Panc1 (cell line): Measurements from ENCODE around the gene LDLRAD4.

Experiments used
- CTCF ChIP-seq: fragments of 450-650 bp; IDR thresholded peaks from 2 replicates; pipeline ENCODE4 v1.5.1; 2017; ENCODE audit warnings: mild to moderate bottlenecking
- POLR2AphosphoS5 ChIP-seq: IDR thresholded peaks from 2 replicates; pipeline ENCODE4 v1.6.1; 2012; ENCODE audit warnings: mild to moderate bottlenecking, low read depth, low read length, moderate library complexity
- REST ChIP-seq, 2 experiments: IDR thresholded peaks; 2 replicates each; pipeline ENCODE4 v1.6.1; 2011 to 2012; ENCODE audit warnings: low read depth in 2 of 2, control low read depth in 1 of 2, low read length in 1 of 2, mild to moderate bottlenecking in 1 of 2, moderate library complexity in 1 of 2; ENCODE audit not compliant: insufficient read depth in 1 of 2
- SIN3A ChIP-seq: IDR thresholded peaks from 2 replicates; pipeline ENCODE4 v1.6.1; 2012; ENCODE audit warnings: low read depth, mild to moderate bottlenecking, low read length, moderate library complexity, borderline replicate concordance; ENCODE audit not compliant: insufficient read depth

- TF ChIP-seq CTCF = no peak
- no peak for TF ChIP-seq REST (IDR thresholded peaks at IDR 0.05; ENCODE audit: insufficient read depth in 1 of 2, low read depth in 2 of 2, low read length in 1 of 2)
- no peak for TF ChIP-seq SIN3A
- no peak for TF ChIP-seq POLR2AphosphoS5
Measured at GRCh38 chr18:13562494-13563029, 344.0 kb downstream of the LDLRAD4 start.
